PC-3 (cell line): ENCODE data around the gene C3orf85. TPM values are rescaled to one million over a fixed set of nuclear protein-coding genes. Genes with fewer than 3 reads are reported as not detected.

Experiments used
- ATAC-seq: fragments of 200-7000 bp; cut with Tn5 transposase; 2 replicates; pipeline ENCODE4 v1.9.1; 2020; ENCODE audit warnings: mild to moderate bottlenecking, moderate library complexity
- BruUV-seq: library from RNA; stranded (reverse); fragments of 400-500 nt; replicated peaks from 2 replicates; lab custom pipeline; 2021; lab: Mats Ljungman, UMichigan
- CTCF ChIA-PET: fragments of 300-600 bp; sonication (Branson Sonifier 250); formaldehyde crosslinking; loops from one replicate; lab custom pipeline; 2022; ENCODE audit warnings: antibody characterized with exemption; lab: Charles Lee
- POLR2A ChIA-PET: fragments of 300-600 bp; sonication (Branson Sonifier 250); formaldehyde crosslinking; loops from one replicate; lab custom pipeline; 2022; ENCODE audit warnings: antibody characterized with exemption; ENCODE audit not compliant: unreplicated experiment; lab: Charles Lee
- DNase-seq: peaks from one replicate; pipeline ENCODE4 v3.0.0-alpha.2; 2015
- H2AFZ ChIP-seq: fragments of 300-600 bp; sonication (generic); 2 replicates; pipeline ENCODE4 v1.6.0; 2016; ENCODE audit warnings: antibody characterized with exemption, low read length
- H3F3A ChIP-seq: fragments of 300-600 bp; sonication (generic); one replicate; pipeline ENCODE4 v1.6.0; 2017; ENCODE audit warnings: antibody characterized with exemption, low read length, control low read depth, mild to moderate bottlenecking; ENCODE audit not compliant: unreplicated experiment
- H3K27ac ChIP-seq: fragments of 300-600 bp; sonication (generic); 2 replicates; pipeline ENCODE4 v1.5.1; 2016; ENCODE audit warnings: mild to moderate bottlenecking, low read length
- H3K27me3 ChIP-seq: fragments of 300-600 bp; sonication (generic); 2 replicates; pipeline ENCODE4 v1.6.1; 2016; ENCODE audit warnings: low read length, mixed read lengths
- H3K36me3 ChIP-seq: fragments of 300-600 bp; sonication (generic); 2 replicates; pipeline ENCODE4 v1.6.1; 2016; ENCODE audit warnings: low read depth, mixed run types, low read length, mixed read lengths
- H3K4me1 ChIP-seq: fragments of 300-600 bp; sonication (generic); 2 replicates; pipeline ENCODE4 v1.5.1; 2016; ENCODE audit warnings: low read length; ENCODE audit not compliant: insufficient read depth
- H3K4me2 ChIP-seq: fragments of 300-600 bp; sonication (generic); 2 replicates; pipeline ENCODE4 v1.6.0; 2016; ENCODE audit warnings: low read length
- H3K4me3 ChIP-seq: fragments of 300-600 bp; sonication (generic); 2 replicates; pipeline ENCODE4 v1.5.1; 2016; ENCODE audit warnings: mild to moderate bottlenecking, low read length, mixed read lengths
- H3K79me2 ChIP-seq: fragments of 300-600 bp; sonication (generic); 2 replicates; pipeline ENCODE4 v1.6.1; 2017; ENCODE audit warnings: low read length, mixed read lengths
- H3K9ac ChIP-seq: fragments of 300-600 bp; sonication (generic); 2 replicates; pipeline ENCODE4 v1.6.0; 2016; ENCODE audit warnings: mild to moderate bottlenecking, low read length
- H3K9me2 ChIP-seq: fragments of 300-600 bp; sonication (generic); replicated peaks from 2 replicates; pipeline ENCODE4 v1.6.1; 2016; ENCODE audit warnings: mixed run types, low read length, mixed read lengths
- H3K9me3 ChIP-seq: fragments of 300-600 bp; sonication (generic); 2 replicates; pipeline ENCODE4 v1.6.1; 2016; ENCODE audit warnings: low read length, mixed read lengths
- H4K20me1 ChIP-seq: fragments of 300-600 bp; sonication (generic); 2 replicates; pipeline ENCODE4 v1.6.1; 2016; ENCODE audit warnings: low read length, mixed read lengths
- EZH2 ChIP-seq: fragments of 300-600 bp; sonication (generic); IDR thresholded peaks from one replicate; pipeline ENCODE4 v1.6.1; 2017; ENCODE audit warnings: antibody characterized with exemption, mild to moderate bottlenecking, low read length; ENCODE audit not compliant: unreplicated experiment
- EZH2phosphoT487 ChIP-seq: fragments of 300-600 bp; sonication (generic); IDR thresholded peaks from 2 replicates; pipeline ENCODE4 v1.6.1; 2018; ENCODE audit warnings: mild to moderate bottlenecking, antibody characterized with exemption, low read length, borderline replicate concordance
- intact Hi-C: fragments of 100-400 bp; cut with micrococcal nuclease; formaldehyde crosslinking; loops from 2 replicates; pipeline ENCODE4 v1.9.0; 2023
- total RNA-seq: library from RNA; depleted of rRNA; stranded (reverse); fragments of >200 nt; gene quantifications from 2 replicates; pipeline ENCODE4 v1.2.3, GENCODE V29; 2014
- TF ChIP-seq, protein P1 (sequence below): fragments of 300-600 bp; sonication (generic); conservative IDR thresholded peaks from 2 replicates; pipeline ENCODE4 v1.5.1; 2017; ENCODE audit warnings: antibody characterized with exemption, low read depth, mild to moderate bottlenecking, low read length

C3orf85 gene
- total RNA-seq, 1 experiment from 2014 or later, result not detected

DNA sequence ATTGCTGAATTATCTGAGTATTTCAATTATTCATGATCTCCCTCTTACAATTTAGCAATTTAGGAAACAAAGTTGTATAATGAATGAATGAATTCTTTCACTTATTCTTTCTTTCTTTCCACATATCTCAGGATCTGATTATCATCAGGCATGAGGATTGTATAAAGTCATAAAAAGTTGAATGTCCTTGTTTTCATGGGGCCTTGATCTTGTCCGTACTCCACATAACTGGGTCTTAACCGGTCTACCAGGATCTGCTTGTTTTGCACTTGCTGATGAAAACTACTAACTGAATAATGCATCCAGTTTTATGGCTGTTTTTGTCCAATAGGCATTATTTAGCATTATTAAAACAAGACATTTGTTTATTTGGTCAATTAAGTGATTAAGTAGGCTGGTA, 12.6 kb downstream of the C3orf85 start:
- no peak for ATAC-seq
- H2AFZ ChIP-seq, result no peak overlapping the region
- TF ChIP-seq, protein P1, sequence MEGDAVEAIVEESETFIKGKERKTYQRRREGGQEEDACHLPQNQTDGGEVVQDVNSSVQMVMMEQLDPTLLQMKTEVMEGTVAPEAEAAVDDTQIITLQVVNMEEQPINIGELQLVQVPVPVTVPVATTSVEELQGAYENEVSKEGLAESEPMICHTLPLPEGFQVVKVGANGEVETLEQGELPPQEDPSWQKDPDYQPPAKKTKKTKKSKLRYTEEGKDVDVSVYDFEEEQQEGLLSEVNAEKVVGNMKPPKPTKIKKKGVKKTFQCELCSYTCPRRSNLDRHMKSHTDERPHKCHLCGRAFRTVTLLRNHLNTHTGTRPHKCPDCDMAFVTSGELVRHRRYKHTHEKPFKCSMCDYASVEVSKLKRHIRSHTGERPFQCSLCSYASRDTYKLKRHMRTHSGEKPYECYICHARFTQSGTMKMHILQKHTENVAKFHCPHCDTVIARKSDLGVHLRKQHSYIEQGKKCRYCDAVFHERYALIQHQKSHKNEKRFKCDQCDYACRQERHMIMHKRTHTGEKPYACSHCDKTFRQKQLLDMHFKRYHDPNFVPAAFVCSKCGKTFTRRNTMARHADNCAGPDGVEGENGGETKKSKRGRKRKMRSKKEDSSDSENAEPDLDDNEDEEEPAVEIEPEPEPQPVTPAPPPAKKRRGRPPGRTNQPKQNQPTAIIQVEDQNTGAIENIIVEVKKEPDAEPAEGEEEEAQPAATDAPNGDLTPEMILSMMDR, result no peak
- TF ChIP-seq EZH2, result no peak
- TF ChIP-seq EZH2phosphoT487, result no peak
- no peak for DNase-seq
- POLR2A ChIA-PET, result no interaction called here
- no peak overlapping the region for H3K27ac ChIP-seq
- H3K4me1 ChIP-seq, result no peaks in the 10 kb centered on the region
- intact Hi-C loops, result no loop called here
- CTCF ChIA-PET, result no interaction called here
- H4K20me1 ChIP-seq, result no peaks in the 10 kb centered on the region
- H3F3A ChIP-seq, result no peaks in the 10 kb centered on the region
- no peaks in the 10 kb centered on the region for H3K79me2 ChIP-seq
- no TSS peak for BruUV-seq
- H3K4me3 ChIP-seq, result no peak overlapping the region
- H3K9me3 ChIP-seq, result no peaks in the 10 kb centered on the region
- no peak overlapping the region for H3K4me2 ChIP-seq
- H3K27me3 ChIP-seq, result peaks cover 80% of the 10 kb centered on the region
- no peaks in the 10 kb centered on the region for H3K9me2 ChIP-seq
- no peak overlapping the region for H3K9ac ChIP-seq
- no peaks in the 10 kb centered on the region for H3K36me3 ChIP-seq

DNA sequence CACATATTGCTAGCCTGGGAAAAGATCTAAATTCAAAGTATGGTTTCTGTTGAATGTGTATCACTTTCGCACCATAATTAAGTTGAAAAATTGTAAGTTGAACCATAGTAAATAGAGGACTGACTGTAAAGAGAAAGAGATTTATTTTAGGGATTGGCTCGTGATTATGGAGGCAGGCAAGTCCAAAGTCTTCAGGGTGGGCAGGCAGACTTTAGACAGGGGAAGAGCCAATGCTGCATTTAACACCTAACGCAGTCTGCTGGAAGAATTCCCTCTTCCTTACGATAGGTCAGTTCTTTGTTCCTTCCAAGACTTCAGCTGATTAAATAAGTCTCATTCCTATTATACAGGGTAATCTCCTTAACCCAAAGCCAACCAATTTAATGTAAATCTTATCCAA, 15.8 kb downstream of the C3orf85 start:
- Histone ChIP-seq H3K4me1 (no peaks in the 10 kb centered on the region), H3K4me3 (no peak overlapping the region), H3K79me2 (no peaks in the 10 kb centered on the region), H3K4me2 (no peak overlapping the region), H3K9me3 (no peaks in the 10 kb centered on the region), H3F3A (no peaks in the 10 kb centered on the region), H3K9me2 (no peaks in the 10 kb centered on the region), H4K20me1 (no peaks in the 10 kb centered on the region), H3K36me3 (no peaks in the 10 kb centered on the region), H2AFZ (no peak overlapping the region), H3K27ac (no peak overlapping the region), H3K9ac (no peak overlapping the region), H3K27me3 (peaks cover 57% of the 10 kb centered on the region)
- no peak for TF ChIP-seq EZH2phosphoT487
- TF ChIP-seq, protein P1, result no peak
- TF ChIP-seq EZH2, result no peak
- ATAC-seq, result no peak
- CTCF ChIA-PET, result no interaction called here
- no TSS peak for BruUV-seq
- no peak for DNase-seq
- intact Hi-C loops, result no loop called here
- POLR2A ChIA-PET, result no interaction called here

DNA sequence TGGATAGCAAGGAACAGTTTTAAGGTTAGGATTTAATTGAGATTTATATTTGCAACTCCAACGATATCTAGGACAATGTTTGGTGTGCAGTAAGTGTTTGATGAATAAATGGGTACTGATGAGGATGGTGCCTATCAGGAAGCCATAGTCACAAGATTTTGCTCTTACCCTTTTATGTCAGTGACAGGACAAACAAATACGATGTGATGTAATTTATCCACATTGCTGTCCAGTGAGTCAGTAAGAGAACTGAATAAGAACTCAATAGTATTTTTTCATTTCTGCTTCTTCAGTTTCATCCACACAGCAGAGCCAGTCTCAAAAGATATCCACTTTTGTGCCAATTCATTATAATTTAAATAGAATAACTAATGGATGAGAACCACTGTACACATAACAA, 18.5 kb downstream of the C3orf85 start:
- ChIA-PET CTCF (no interaction called here), POLR2A (no interaction called here)
- H3K27me3 ChIP-seq, result peaks cover 45% of the 10 kb centered on the region; the same call in 1 of the 2 replicates
- H4K20me1 ChIP-seq, result no peaks in the 10 kb centered on the region
- no peaks in the 10 kb centered on the region for H3K9me2 ChIP-seq
- TF ChIP-seq, protein P1, result no peak
- TF ChIP-seq EZH2phosphoT487, result no peak
- no peak for TF ChIP-seq EZH2
- no peak overlapping the region for H3K27ac ChIP-seq
- H3F3A ChIP-seq, result no peaks in the 10 kb centered on the region
- H3K4me2 ChIP-seq, result no peak overlapping the region
- H3K36me3 ChIP-seq, result no peaks in the 10 kb centered on the region
- DNase-seq, result no peak
- H3K4me3 ChIP-seq, result no peak overlapping the region
- ATAC-seq, result no peak
- H3K9me3 ChIP-seq, result no peaks in the 10 kb centered on the region
- BruUV-seq, result no TSS peak
- no peaks in the 10 kb centered on the region for H3K79me2 ChIP-seq
- H3K9ac ChIP-seq, result no peak overlapping the region
- intact Hi-C loops, result no loop called here
- no peak overlapping the region for H2AFZ ChIP-seq
- no peaks in the 10 kb centered on the region for H3K4me1 ChIP-seq
